SK-N-SH treated with all-trans-retinoic acid at 6 μM for 48 hours (cell line): ENCODE measurements around the gene TMEM131L.

ENCODE experiments used
- ATAC-seq: fragments of 200-7000 bp; cut with Tn5 transposase; 3 replicates; pipeline ENCODE4 v1.9.1; 2020; ENCODE audit warnings: mild to moderate bottlenecking, moderate library complexity
- ARNTL ChIP-seq: fragments of 450-650 bp; formaldehyde crosslinking; IDR thresholded peaks from 2 replicates; pipeline ENCODE4 v1.5.0; 2020; ENCODE audit warnings: low read depth, mild to moderate bottlenecking, moderate library complexity, borderline replicate concordance
- BACH2 ChIP-seq: fragments of 250-450 bp; sonication (Bioruptor Pico); IDR thresholded peaks from 2 replicates; pipeline ENCODE4 v1.9.0; 2021; ENCODE audit warnings: mild to moderate bottlenecking, borderline replicate concordance
- CSDC2 ChIP-seq: fragments of 250-450 bp; sonication (Bioruptor Pico); IDR thresholded peaks from 2 replicates; pipeline ENCODE4 v1.5.0; 2020; ENCODE audit warnings: mild to moderate bottlenecking, moderate library complexity
- ESRRG ChIP-seq: fragments of 250-450 bp; sonication (Bioruptor Pico); IDR thresholded peaks from 2 replicates; pipeline ENCODE4 v1.6.1; 2021; ENCODE audit warnings: mild to moderate bottlenecking
- GLIS3 ChIP-seq: fragments of 250-450 bp; sonication (Bioruptor Pico); IDR thresholded peaks from 2 replicates; pipeline ENCODE4 v1.5.0; 2020; ENCODE audit warnings: mild to moderate bottlenecking, moderate library complexity
- ISL1 ChIP-seq: fragments of 250-450 bp; sonication (Bioruptor Pico); IDR thresholded peaks from 2 replicates; pipeline ENCODE4 v2.1.2; 2022; ENCODE audit warnings: mild to moderate bottlenecking, moderate library complexity
- OSR1 ChIP-seq: fragments of 250-450 bp; sonication (Bioruptor Pico); IDR thresholded peaks from 2 replicates; pipeline ENCODE4 v1.8.0; 2022; ENCODE audit warnings: moderate library complexity, mild to moderate bottlenecking, inconsistent platforms
- PPARA ChIP-seq: fragments of 250-450 bp; sonication (Bioruptor Pico); IDR thresholded peaks from 2 replicates; pipeline ENCODE4 v1.5.0; 2020; ENCODE audit warnings: mild to moderate bottlenecking, borderline replicate concordance
- RARB ChIP-seq: fragments of 250-450 bp; sonication (Bioruptor Pico); IDR thresholded peaks from 2 replicates; pipeline ENCODE4 v1.8.0; 2021; ENCODE audit warnings: mild to moderate bottlenecking, moderate library complexity
- SNAI2 ChIP-seq: fragments of 250-450 bp; sonication (Bioruptor Pico); IDR thresholded peaks from 2 replicates; pipeline ENCODE4 v1.5.0; 2020; ENCODE audit warnings: mild to moderate bottlenecking, moderate library complexity
- TCF4 ChIP-seq: fragments of 250-450 bp; sonication (Bioruptor Pico); IDR thresholded peaks from 2 replicates; pipeline ENCODE4 v1.8.0; 2021; ENCODE audit warnings: mild to moderate bottlenecking, moderate library complexity, borderline replicate concordance
- TOX ChIP-seq: fragments of 250-450 bp; sonication (Bioruptor Pico); IDR thresholded peaks from 2 replicates; pipeline ENCODE4 v1.8.0; 2021; ENCODE audit warnings: mild to moderate bottlenecking, moderate library complexity, borderline replicate concordance
- ZC3H10 ChIP-seq: fragments of 250-450 bp; sonication (Bioruptor Pico); IDR thresholded peaks from 2 replicates; pipeline ENCODE4 v1.5.1; 2021; ENCODE audit warnings: mild to moderate bottlenecking, moderate library complexity
- ZFP3 ChIP-seq: fragments of 250-450 bp; sonication (Bioruptor Pico); IDR thresholded peaks from 2 replicates; pipeline ENCODE4 v1.5.0; 2020; ENCODE audit warnings: mild to moderate bottlenecking, moderate library complexity
- ZFP30 ChIP-seq: fragments of 450-650 bp; formaldehyde crosslinking; IDR thresholded peaks from 2 replicates; pipeline ENCODE4 v1.5.0; 2022; ENCODE audit warnings: mild to moderate bottlenecking, moderate library complexity
- ZNF565 ChIP-seq: fragments of 450-650 bp; formaldehyde crosslinking; conservative IDR thresholded peaks from 2 replicates; pipeline ENCODE4 v1.5.0; 2020; ENCODE audit warnings: low read depth, mild to moderate bottlenecking, moderate library complexity
- ZNF70 ChIP-seq: fragments of 450-650 bp; formaldehyde crosslinking; IDR thresholded peaks from 2 replicates; pipeline ENCODE4 v1.5.0; 2020; ENCODE audit warnings: mild to moderate bottlenecking, moderate library complexity
- TF ChIP-seq, protein P1 (sequence below): fragments of 250-450 bp; sonication (Bioruptor Pico); IDR thresholded peaks from 2 replicates; pipeline ENCODE4 v1.5.1; 2020; ENCODE audit warnings: low read depth, mild to moderate bottlenecking, moderate library complexity
- TF ChIP-seq, protein P2 (sequence below): fragments of 250-450 bp; sonication (Bioruptor Pico); IDR thresholded peaks from 2 replicates; pipeline ENCODE4 v1.8.0; 2020; ENCODE audit warnings: mild to moderate bottlenecking, moderate library complexity, borderline replicate concordance
- TF ChIP-seq, protein P3 (sequence below): fragments of 250-450 bp; sonication (Bioruptor Pico); IDR thresholded peaks from 2 replicates; pipeline ENCODE4 v1.5.1; 2021; ENCODE audit warnings: mild to moderate bottlenecking, moderate library complexity
- TF ChIP-seq, protein P4 (sequence below): fragments of 250-450 bp; sonication (Bioruptor Pico); IDR thresholded peaks from 2 replicates; pipeline ENCODE4 v1.5.0; 2020; ENCODE audit warnings: mild to moderate bottlenecking, moderate library complexity

The TMEM131L gene

DNA sequence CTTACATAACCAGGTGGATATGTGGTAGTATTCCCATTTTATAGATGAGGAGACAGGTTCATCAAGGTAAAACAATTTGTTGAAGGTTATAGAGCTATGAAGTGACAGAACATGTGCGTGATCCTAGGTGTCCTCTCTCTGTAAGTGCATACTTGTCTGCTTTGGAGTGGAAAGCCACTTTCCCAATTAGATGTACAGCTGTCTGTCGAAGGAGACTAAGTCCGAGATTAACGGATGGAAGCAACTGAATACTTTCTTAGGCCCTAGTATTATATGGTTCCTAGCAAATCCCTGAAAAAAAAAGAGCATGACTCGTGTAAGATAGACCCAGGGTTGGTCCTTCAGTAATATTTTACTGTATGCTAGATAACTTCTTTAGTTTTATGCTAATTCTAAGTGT lies 19.7 kb downstream of the TMEM131L start:
- TF ChIP-seq ZNF565 (CRISPR knock-in tag), result no peak
- no peak for TF ChIP-seq SNAI2 (CRISPR knock-in tag)
- TF ChIP-seq, protein P1, sequence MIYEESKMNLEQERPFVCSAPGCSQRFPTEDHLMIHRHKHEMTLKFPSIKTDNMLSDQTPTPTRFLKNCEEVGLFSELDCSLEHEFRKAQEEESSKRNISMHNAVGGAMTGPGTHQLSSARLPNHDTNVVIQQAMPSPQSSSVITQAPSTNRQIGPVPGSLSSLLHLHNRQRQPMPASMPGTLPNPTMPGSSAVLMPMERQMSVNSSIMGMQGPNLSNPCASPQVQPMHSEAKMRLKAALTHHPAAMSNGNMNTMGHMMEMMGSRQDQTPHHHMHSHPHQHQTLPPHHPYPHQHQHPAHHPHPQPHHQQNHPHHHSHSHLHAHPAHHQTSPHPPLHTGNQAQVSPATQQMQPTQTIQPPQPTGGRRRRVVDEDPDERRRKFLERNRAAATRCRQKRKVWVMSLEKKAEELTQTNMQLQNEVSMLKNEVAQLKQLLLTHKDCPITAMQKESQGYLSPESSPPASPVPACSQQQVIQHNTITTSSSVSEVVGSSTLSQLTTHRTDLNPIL (CRISPR knock-in tag), result no peak
- no peak for TF ChIP-seq CSDC2 (CRISPR knock-in tag)
- TF ChIP-seq RARB (CRISPR knock-in tag), result no peak
- no peak for TF ChIP-seq GLIS3 (CRISPR knock-in tag)
- no peak for TF ChIP-seq ZC3H10 (CRISPR knock-in tag)
- no peak for TF ChIP-seq BACH2 (CRISPR knock-in tag)
- no peak for TF ChIP-seq ZFP3 (CRISPR knock-in tag)
- TF ChIP-seq ZNF70 (CRISPR knock-in tag), result no peak
- no peak for TF ChIP-seq ESRRG (CRISPR knock-in tag)
- no peak for TF ChIP-seq OSR1 (CRISPR knock-in tag)
- no peak for TF ChIP-seq TOX (CRISPR knock-in tag)
- no peak for TF ChIP-seq PPARA (CRISPR knock-in tag)
- TF ChIP-seq ZFP30 (CRISPR knock-in tag), result no peak
- no peak for TF ChIP-seq TCF4
- TF ChIP-seq, all 23 proteins: peak for 0
- peak; percentile 24 for ATAC-seq

DNA sequence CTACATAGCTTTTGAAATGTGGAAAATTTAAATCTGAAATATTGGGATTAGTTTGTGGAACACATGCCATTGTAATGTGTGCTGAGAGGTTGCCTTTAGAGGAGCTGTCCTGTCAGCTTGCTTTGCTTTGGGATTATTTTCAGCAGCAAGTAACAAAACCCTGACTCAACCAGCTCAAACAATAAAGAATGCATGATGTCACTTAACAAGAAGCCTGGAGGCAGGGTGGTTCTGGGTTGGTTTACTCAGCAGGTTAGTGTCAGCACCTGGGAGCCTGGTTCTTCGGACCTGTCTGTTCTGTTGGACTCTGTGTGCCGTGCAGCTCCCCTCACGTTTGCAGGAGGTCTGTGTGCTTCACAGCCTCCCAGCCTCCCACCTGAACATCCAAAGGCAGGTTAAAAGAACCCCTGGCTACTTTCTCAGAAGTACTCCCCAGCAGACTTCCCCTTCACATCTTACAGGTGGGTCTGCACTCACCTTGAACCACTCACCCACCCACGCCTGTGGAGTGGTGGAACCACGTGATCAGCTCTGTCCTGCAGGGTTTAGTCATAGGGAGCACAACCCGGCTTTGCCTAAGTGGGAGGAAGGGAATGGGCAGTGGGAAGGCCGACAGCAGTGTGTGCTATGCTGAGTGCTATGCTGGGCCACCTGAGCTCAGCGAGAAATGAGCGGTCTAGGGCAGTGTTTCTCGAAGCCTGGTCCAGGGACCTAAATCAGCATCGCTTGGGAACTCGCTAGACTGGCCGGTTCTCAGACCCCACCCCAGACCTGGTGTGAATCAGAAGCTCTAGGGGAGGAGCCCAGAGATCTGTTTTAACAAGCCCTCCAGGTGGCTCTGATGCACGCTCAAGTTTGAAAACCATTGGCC lies 20.4 kb downstream of the TMEM131L start:
- TF ChIP-seq SNAI2 (CRISPR knock-in tag) (no peak), OSR1 (CRISPR knock-in tag) (no peak), BACH2 (CRISPR knock-in tag) (no peak), ARNTL (CRISPR knock-in tag) (no peak)
- TF ChIP-seq, protein P2, sequence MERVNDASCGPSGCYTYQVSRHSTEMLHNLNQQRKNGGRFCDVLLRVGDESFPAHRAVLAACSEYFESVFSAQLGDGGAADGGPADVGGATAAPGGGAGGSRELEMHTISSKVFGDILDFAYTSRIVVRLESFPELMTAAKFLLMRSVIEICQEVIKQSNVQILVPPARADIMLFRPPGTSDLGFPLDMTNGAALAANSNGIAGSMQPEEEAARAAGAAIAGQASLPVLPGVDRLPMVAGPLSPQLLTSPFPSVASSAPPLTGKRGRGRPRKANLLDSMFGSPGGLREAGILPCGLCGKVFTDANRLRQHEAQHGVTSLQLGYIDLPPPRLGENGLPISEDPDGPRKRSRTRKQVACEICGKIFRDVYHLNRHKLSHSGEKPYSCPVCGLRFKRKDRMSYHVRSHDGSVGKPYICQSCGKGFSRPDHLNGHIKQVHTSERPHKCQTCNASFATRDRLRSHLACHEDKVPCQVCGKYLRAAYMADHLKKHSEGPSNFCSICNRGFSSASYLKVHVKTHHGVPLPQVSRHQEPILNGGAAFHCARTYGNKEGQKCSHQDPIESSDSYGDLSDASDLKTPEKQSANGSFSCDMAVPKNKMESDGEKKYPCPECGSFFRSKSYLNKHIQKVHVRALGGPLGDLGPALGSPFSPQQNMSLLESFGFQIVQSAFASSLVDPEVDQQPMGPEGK (CRISPR knock-in tag), result no peak
- peak; percentile 88 for ATAC-seq

DNA sequence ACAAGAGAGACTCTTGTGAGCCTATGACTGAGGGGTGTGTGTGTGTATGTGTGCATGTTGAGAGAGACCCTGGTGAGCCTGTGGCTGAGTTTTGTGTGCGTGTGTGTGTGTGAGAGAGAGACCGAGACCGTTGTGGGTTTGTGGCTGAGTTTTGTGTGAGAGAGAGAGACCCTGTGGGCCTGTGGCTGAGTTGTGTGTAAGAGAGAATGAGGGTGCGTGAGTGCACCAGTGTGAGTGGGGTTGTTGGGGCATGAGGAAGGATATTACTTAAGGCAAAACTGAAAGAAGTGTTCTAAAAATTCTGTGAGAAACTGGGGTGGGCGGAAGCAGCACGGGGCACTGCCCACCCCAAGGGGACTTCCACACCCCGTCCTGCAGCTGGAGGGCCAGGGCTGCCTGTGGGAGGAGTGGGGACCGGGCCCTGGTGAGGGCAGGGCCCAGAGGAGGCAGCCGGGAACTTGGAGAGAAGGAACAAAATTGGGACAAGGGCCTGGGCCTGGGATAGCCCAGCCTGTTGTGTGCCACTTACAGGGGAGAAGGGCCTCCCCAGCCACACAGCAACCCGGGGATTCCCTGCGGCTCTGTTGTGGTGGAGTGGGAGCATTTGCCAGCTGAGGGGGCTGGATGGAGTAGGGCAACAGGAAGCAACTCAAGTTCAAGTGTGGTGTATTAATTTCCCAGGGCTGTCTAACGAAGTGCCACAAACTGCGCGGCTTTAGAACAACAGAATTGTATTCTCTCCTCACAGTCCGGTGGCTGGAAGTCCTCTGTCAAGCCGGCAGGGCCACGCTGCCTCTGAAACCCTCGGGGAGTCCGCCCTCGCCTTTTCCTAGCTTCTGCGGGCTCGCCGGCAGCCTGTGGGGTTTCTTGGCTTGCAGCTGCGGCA lies 22.1 kb downstream of the TMEM131L start:
- TF ChIP-seq, protein P1 (CRISPR knock-in tag), result no peak
- TF ChIP-seq ZNF565 (CRISPR knock-in tag) (no peak), BACH2 (CRISPR knock-in tag) (no peak), ZC3H10 (CRISPR knock-in tag) (no peak), SNAI2 (CRISPR knock-in tag) (no peak), OSR1 (CRISPR knock-in tag) (no peak), RARB (CRISPR knock-in tag) (no peak), PPARA (CRISPR knock-in tag) (no peak), ISL1 (CRISPR knock-in tag) (no peak), ZFP30 (CRISPR knock-in tag) (no peak), CSDC2 (CRISPR knock-in tag) (no peak), GLIS3 (CRISPR knock-in tag) (no peak), ZFP3 (CRISPR knock-in tag) (no peak)
- TF ChIP-seq, protein P3, sequence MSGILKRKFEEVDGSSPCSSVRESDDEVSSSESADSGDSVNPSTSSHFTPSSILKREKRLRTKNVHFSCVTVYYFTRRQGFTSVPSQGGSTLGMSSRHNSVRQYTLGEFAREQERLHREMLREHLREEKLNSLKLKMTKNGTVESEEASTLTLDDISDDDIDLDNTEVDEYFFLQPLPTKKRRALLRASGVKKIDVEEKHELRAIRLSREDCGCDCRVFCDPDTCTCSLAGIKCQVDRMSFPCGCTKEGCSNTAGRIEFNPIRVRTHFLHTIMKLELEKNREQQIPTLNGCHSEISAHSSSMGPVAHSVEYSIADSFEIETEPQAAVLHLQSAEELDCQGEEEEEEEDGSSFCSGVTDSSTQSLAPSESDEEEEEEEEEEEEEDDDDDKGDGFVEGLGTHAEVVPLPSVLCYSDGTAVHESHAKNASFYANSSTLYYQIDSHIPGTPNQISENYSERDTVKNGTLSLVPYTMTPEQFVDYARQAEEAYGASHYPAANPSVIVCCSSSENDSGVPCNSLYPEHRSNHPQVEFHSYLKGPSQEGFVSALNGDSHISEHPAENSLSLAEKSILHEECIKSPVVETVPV, result no peak
- TF ChIP-seq, protein P4, sequence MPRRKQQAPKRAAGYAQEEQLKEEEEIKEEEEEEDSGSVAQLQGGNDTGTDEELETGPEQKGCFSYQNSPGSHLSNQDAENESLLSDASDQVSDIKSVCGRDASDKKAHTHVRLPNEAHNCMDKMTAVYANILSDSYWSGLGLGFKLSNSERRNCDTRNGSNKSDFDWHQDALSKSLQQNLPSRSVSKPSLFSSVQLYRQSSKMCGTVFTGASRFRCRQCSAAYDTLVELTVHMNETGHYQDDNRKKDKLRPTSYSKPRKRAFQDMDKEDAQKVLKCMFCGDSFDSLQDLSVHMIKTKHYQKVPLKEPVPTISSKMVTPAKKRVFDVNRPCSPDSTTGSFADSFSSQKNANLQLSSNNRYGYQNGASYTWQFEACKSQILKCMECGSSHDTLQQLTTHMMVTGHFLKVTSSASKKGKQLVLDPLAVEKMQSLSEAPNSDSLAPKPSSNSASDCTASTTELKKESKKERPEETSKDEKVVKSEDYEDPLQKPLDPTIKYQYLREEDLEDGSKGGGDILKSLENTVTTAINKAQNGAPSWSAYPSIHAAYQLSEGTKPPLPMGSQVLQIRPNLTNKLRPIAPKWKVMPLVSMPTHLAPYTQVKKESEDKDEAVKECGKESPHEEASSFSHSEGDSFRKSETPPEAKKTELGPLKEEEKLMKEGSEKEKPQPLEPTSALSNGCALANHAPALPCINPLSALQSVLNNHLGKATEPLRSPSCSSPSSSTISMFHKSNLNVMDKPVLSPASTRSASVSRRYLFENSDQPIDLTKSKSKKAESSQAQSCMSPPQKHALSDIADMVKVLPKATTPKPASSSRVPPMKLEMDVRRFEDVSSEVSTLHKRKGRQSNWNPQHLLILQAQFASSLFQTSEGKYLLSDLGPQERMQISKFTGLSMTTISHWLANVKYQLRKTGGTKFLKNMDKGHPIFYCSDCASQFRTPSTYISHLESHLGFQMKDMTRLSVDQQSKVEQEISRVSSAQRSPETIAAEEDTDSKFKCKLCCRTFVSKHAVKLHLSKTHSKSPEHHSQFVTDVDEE (CRISPR knock-in tag), result no peak
- TF ChIP-seq, protein P2 (CRISPR knock-in tag), result no peak
- no peak for ATAC-seq
